Gastrocnemius medialis (tissue), 4 donors: ENCODE data around the gene HINT2.

Source experiments
- CTCF ChIP-seq, 5 experiments: fragments of 450-650 bp in 3 of 5; fragments of 200-600 bp in 2 of 5; sonication (generic) in 2 of 5; IDR thresholded peaks in 4 of 5; conservative IDR thresholded peaks in 1 of 5; 1 replicate in 4 of 5; 2 replicates in 1 of 5; pipeline ENCODE4 v1.5.1; 2016 to 2019; ENCODE audit warnings: antibody characterized with exemption in 5 of 5, mild to moderate bottlenecking in 3 of 5, moderate library complexity in 3 of 5
- POLR2A ChIP-seq, 2 donors: fragments of 450-650 bp; IDR thresholded peaks; one replicate each; pipeline ENCODE4 v1.6.1; 2017; ENCODE audit warnings: antibody characterized with exemption in 2 of 2, mild to moderate bottlenecking in 2 of 2, moderate library complexity in 2 of 2

DNA sequence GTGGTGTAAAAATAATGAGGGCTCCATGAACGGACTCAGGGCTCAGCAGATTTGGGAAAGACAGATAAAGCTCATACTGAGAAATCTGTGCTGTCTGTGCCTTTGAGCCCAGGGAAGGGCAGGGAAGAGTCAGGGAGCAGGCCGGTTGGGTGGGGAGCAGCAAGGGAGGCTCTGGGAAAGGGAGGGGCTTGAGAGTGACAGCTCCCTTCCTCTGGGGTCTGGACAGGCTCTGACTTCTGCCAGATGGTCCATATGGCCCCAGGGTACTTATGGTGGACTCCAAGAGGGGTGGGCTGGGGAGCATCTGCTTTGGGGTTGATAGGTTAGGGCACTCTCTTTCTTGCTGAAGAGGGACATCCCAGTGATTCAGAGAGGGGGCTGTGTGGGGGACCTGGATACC lies 21.4 kb downstream of the HINT2 start:
- no peak for TF ChIP-seq CTCF (IDR thresholded peaks at IDR 0.05 in 4 of 5, conservative IDR thresholded peaks at IDR 0.05 in 1 of 5)
- no peak for TF ChIP-seq POLR2A (IDR thresholded peaks at IDR 0.05)
